GM21825 (cell line): ENCODE results near the gene PEX7.
"Not testable (repeated sequence)": the region's sequence is repeated elsewhere in the genome, so short reads cannot be mapped to it uniquely, and the experiment has no call there.

Source experiments
- ATAC-seq: cut with Tn5 transposase; IDR thresholded peaks from one replicate; pipeline ENCODE4 v1.9.1; 2021; ENCODE audit warnings: mild to moderate bottlenecking, moderate library complexity; ENCODE audit not compliant: unreplicated experiment

Gene PEX7

DNA sequence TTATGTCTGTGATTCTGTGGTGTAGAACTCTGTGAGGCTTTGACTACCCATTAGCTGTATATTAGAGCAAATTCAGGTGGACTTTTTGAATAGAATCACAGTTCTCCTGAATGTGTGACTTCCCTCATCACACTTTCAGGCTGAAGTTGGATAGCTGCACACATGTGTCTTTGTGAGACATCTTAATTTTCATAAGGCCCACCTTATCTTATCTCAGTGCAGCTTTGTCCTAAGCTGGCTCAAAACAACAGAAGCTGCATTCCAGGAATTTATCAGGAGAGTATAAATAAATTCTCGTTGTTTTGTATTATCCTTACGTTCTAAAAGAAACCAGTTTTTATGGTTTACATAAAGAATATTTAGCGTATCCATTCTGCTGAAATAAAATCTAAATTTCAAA, 73.5 kb downstream of the PEX7 start:
- ATAC-seq: no peak

DNA sequence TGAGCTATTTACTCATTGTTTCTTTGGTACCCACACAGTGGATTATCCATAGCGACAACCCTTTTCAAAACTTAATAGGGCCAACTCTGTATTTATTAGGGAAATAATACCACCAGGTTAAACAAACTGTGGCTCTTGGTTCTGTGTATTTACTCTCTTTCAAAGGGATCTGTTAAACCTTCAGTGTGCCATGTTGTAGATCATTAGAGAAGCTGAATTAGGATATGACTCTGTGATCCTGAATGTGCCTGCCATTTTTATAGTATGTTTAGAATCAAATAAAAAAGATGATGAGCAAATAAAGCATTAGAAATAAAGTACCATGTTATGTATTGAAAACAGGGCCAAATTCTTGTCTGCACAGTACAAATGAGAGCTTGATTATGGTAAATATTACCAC, 74.7 kb downstream of the PEX7 start:
- no peak for ATAC-seq

DNA sequence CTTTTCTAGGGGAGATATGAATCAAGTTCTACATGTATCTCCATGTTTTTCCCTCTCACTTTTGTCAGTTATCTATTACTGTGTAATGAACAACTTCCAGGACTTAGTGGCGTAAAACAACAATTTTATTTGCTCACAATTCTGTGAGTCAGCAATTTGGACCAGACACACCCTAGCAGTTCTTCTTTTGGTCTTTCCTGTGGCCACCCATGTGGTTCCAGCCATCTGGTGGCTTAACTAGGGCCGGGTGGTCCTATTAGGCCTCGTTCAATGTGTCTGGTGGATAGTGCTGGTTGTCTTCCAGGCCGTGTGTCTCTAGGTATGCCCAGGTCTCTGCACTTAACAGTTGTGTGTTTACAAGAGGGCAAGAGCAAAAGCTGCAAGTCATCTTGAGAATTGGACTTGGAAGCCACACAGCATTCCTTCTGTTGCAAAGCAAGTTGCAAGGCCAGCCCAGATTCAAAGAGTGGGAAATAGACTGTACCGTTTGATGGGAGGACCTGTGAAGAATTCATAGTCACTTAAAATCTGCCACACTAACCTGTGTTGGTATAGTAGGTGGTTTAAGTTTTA, 78.9 kb downstream of the PEX7 start:
- no peak for ATAC-seq

DNA sequence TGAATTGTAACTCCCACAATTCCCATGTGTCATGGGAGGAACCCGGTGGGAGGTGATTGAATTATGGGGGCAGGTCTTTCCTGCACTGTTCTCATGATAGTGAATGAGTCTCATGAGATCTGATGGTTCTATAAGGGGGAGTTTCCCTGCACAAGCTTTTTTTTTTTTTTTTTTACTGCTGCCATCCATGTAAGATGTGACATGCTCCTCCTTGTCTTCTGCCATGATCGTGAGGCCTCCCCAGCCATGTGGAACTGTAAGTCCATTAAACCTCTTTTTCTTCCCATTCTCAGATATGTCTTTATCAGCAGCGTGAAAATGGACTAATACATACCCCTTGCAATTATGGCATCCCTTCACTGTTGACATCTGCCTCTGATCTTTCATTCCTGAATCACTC, 82.1 kb downstream of the PEX7 start:
- not testable (repeated sequence) for ATAC-seq

DNA sequence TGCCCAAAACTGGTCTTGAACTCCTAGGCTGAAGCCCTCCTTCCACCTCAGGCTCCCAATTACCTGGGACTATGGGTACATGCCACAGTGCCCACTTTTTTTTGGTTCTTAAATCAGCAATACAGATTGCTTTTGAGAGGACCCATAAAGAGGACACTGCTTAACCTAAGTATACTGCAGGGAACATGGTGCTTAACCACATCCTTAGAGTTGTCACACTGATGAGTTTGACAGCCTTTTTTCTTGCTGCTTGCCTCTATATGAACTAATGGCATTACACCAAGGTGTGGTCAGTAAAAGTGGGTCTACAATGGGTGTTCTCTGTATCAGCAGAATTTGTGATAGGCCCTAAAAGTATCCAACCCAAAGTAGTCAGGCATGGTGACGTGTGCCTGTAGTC, 92.6 kb downstream of the PEX7 start:
- ATAC-seq: no peak

DNA sequence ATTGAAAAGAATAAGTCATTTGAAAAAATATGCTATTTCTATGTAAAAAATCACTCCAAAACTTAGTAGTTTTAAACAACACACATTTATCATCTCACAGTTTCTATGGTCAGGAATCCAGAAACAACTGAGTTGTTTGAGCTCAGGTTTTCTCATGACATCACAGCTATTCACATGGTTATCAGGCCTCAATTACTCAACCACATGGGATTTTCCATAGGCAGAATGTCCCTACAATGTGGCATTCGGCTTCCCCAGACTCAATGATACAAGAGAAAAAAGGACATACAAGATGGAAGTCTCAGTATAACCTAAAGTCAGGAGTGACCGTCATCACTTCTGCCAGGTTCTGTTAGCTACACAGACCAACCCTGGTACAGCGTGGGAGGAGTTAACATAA, 96.3 kb downstream of the PEX7 start:
- ATAC-seq: no peak

DNA sequence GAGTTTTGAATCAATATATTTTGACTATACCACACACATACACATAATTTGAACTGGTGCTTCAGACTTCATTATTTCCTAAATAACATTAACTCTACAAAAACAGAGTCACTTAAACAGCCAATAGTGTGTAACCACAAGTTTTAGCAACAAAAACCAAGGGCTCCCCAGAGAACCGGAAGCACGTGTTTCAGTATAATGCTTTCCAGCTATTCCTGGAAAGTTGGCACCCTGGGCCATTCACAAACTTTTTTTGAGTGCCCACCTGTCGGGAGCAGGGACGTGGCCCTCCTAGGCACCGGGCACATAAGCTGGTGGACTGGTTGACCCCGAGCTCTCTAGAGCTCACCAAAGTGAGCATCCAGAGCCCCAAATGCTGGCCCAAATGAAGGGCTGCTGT, 97.8 kb downstream of the PEX7 start:
- no peak for ATAC-seq

DNA sequence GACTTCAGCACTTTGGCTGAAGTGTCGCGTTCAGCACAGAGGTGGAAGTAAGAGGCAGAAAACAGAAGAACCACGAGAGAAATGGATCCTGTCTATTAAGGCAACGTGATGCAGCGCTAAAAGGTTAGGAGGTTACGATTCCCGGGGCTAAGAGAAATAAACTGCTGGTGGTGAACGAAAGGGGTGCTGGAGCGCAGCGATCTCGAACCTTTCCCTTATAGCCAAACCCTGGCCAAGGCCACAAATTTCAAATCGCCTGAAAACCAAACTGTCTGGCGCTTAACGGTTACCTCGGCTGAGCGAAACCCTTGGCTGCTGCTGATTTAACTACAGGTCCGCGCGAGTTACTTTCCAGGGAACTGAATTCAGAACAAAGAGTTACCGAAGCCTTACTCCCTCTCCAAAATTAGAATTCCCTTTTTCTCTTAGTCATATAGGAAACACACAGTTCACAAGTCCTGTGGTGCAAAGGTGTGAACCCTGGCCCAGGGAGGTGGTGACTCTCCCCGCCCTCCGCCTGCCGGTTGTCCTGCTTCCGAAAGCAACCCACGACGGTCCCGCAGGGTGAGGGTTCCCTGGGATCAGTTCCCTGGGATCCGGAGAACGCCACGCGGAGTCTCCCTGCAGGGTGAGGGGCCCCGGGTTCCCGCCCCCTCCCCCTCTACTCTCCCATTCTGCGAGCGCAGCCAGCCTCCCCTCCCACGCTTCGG, 98.4 kb downstream of the PEX7 start:
- no peak for ATAC-seq

DNA sequence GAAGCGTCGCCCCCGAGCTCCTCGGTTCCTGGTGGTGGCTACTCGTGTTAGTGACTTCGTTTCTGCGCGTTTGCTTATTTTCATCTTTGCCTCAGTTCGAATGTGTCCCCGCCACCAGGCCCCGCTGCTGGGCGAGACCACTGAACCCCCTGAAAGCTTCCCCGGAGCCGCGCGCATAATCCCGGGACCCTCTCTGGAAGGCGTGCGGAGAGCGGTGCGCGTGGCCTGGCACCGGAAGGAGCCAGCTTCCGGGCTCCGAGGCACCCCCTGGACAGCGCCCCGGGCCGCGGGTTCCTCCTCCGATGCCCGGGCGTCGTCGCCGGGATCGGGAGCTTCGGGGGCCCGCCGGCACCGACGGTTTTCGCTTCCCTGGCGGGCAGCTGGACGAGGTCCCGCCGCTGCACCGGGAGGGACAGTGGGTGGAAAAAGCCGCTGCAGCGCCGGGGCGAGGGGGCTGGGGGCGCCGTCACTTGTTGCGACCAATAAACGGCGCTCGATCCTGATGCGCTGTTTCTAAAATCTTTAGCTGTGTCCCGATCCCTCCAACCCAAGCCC, 99.1 kb downstream of the PEX7 start:
- ATAC-seq: no peak

DNA sequence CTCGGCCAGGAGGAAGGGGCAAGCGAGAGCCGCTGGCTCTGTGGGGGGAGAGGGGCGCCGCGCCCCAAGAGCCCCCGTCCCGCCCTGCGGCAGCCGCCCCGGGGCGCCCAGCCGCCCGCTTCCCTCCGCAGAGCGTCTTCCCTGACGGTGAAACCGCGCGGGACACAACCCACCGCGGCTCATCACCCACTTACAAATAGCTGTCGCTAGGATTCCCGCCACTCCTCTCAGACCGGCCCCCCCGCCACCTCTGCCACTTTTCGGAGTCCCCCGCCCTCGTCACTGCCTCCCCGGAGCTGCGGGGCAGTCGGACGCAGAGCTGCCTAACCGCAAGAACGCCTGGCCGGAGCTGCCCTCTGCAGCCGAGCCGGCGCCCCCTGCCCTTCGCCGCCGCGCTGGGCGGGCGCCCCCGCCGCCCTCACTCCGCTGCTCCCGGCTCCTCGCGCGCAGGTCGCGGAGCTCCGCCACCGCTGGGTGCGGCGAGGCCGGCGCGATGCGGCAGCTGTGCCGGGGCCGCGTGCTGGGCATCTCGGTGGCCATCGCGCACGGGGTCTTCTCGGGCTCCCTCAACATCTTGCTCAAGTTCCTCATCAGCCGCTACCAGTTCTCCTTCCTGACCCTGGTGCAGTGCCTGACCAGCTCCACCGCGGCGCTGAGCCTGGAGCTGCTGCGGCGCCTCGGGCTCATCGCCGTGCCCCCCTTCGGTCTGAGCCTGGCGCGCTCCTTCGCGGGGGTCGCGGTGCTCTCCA, 99.7 kb downstream of the PEX7 start, which contains the start of gene SLC35D3:
Gene SLC35D3 (plus strand): TSS at position 366 of the 749 bp plus-strand sequence. CDS start 128 bp downstream, at position 494.
- ATAC-seq: no peak

DNA sequence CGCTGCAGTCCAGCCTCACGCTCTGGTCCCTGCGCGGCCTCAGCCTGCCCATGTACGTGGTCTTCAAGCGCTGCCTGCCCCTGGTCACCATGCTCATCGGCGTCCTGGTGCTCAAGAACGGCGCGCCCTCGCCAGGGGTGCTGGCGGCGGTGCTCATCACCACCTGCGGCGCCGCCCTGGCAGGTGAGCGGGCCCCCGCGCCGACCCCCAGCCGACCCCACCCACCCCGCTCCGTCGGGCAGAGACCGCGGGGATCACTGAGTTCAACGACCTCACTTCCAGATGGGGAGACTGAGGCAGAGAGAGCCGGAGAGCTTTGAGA, 100.3 kb downstream of the PEX7 start:
- ATAC-seq: no peak

DNA sequence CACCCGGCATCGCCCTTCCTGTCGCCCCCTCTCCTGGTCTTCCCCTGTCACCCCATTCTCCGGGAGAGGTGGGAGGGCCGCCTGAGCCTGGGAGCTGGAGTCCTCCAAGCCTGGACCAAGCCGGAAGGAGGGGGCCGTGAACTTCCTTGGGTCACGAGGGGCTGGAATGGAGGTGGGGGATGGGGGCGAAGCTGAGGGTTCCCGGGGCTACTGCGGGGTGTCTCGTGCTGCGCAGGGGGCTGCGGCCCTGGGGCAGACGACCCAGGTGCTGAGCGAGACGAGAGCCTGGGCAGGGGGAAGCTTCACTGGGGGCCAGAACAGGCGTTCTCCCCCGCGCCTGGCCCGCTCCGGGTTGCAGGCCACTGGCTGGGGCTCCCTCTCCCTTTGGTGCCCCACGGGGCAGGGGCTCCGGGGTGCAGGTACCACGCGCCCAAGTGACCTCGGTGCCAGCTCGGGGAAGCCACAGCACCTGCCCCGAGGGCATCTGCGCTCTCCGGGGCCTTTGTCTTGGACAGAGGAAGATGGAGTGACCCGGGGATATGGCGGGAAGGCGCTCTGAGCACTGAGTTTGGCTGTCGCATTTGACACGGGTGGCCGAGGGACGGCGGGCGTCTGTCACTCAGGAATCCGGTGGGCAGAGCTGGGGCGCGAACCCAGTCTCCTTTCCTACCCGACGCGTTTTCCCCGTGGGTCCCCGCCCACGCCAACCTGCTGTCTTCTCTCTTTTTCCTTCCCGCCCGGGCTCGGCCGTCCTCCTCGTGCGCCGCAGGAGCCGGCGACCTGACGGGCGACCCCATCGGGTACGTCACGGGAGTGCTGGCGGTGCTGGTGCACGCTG, 100.9 kb downstream of the PEX7 start:
- no peak for ATAC-seq

DNA sequence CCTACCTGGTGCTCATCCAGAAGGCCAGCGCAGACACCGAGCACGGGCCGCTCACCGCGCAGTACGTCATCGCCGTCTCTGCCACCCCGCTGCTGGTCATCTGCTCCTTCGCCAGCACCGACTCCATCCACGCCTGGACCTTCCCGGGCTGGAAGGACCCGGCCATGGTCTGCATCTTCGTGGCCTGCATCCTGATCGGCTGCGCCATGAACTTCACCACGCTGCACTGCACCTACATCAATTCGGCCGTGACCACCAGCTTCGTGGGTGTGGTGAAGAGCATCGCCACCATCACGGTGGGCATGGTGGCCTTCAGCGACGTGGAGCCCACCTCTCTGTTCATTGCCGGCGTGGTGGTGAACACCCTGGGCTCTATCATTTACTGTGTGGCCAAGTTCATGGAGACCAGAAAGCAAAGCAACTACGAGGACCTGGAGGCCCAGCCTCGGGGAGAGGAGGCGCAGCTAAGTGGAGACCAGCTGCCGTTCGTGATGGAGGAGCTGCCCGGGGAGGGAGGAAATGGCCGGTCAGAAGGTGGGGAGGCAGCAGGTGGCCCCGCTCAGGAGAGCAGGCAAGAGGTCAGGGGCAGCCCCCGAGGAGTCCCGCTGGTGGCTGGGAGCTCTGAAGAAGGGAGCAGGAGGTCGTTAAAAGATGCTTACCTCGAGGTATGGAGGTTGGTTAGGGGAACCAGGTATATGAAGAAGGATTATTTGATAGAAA, 101.7 kb downstream of the PEX7 start:
- no peak for ATAC-seq

DNA sequence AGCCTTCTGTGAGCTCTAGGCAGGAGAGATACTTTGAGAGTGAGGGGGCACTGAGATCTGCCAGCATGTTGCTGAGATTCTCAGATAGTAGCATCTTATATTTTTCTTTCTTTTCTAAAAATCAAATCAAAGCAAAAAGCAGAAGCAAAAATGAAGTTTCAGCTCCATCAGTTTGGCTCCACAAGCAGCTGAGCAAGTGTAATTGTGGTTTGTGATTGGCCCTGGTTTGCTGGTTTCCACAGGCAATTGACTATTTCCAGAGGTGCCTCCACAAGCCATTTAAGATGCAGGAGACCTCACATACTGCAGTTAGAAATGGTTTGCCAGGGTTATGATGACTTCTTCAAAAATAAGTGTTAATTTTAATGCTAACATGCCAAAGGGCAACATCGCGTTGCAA, 104.0 kb downstream of the PEX7 start:
- ATAC-seq: no peak

DNA sequence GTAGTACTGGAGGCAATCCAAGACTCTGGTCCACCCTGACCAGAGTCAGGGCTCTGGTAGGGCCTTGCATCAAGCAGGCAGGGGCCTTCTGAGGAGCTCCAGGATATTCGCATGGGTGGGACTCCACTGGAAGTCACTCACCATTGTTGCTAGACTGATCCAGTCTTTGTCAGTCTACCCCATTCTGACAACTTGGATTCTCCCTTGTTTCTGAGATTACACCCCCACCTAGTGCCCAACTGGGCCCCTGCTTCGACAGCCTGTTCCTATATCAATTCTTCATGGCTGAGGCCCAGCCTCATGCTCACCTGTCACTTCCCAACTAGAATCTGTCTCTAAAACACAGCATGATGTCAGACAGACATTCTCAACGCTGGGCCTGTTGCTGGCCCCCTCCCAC, 104.9 kb downstream of the PEX7 start:
- no peak for ATAC-seq

DNA sequence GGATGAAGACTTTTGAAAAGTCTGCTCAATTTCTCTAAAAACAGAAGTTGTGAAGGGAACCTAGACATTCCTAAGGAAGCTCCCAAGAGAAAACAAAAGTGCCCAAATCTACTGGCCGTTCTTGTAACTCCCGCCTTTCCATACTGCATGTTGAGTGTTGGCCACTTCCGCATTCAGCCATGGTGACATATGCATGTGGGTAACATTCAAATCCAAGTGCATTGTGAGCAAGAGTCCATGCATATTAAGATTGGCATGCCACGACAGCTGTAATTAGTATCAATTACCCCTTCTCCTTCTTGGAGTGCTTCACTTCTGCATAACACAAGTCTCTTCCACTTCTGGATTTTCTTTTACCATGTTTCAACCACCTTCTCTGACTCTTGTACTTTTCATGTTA, 108.1 kb downstream of the PEX7 start:
- no peak for ATAC-seq

DNA sequence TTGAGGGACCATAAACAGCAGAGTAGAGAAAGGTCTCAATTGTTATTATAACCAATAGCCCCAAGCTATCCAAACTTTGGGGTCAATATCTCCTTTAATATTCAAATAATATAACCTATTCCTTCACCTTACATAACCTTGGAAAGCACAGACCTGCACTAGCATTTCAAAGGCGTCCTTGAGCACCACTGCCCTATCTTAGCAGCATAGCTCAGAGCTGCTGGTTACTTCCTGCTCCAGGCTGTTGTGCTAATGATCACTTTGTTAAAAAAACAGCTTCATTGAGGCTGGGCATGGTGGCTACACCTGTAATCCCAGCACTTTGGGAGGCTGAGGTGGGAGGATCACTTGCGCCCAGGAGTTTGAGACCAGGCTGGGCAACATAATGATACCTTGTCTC, 110.2 kb downstream of the PEX7 start:
- ATAC-seq: no peak

DNA sequence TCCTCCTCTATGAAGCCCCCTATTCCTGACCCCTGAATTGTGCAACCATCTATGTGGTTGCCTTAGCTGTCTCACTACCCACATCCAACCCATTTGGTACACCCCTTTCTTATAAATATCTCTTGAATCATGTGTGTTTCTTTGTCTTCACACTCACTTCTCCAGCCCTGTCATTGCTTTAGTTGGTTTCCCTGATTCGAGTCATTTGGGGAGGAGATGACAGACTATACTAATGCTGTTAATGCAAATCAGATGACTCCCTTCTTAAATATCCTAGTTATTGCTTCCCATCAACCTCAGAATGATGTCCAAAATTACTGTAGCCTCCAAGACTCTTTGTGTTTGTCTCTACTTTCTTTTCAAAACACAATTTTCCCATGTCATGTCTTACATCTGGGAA, 122.7 kb downstream of the PEX7 start:
- ATAC-seq: no peak

DNA sequence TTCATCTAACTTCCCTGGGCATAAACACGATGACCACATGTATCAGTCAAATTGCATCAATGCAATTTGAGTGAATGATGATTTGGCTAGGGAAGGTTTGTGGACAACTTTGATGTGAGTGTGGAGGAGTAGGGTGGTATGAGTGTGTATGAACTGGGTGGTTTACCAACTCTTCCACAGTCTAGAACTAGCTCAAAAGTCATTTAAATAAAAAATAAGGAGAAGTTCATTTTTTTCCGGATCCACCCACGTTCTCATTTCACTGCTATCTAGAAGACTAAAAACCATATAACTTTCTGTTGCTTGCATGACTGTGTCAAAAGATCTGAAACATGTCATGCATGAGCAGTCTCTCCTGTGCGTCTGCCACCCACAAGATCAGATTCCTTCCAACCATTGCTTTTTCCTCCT, 123.3 kb downstream of the PEX7 start:
- ATAC-seq: no peak

DNA sequence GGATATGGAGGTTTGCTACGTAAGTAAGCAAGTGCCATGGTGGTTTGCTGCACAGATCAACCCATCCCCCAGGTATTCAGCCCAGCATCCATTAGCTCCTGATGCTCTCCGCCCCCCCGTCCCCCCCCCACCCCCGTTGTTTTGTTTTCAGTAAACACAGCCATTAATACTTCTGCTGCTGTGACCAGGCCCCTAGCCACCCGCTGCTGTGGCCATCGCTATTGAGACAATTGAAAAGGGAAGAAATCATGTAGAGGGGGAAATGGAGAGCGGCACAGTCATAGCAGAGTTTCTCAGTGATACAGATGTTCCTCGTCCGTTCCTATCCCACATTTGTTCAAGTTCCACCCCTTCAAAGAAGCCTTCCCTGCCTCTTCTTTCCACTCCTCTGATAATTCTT, 124.6 kb downstream of the PEX7 start:
- no peak for ATAC-seq

DNA sequence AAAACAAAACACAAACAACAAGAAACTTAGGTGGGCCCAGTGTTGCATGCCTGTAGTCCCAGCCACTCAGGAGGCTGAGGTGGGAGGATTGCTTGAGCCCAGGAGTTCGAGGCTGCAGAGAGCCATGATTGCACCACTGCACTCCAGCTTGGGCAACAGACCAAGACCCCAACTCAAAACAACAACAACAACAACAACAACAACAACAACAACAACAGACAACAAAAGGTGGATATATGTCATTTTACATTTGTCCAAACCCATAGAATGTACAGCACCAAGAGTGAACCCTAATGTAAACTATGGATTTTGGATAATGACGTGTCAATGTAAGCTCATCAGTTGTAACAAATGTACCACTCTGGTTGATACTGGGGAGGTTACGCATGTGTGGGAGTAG, 127.6 kb downstream of the PEX7 start:
- not testable (repeated sequence) for ATAC-seq
